H1 (cell line): Measurements from ENCODE around the gene ERC1. TPM values are rescaled to one million over a fixed set of nuclear protein-coding genes. Genes with fewer than 3 reads are reported as not detected.

Experiments
- CTCF ChIA-PET: fragments of 300-600 bp; sonication (Branson Sonifier 250); formaldehyde crosslinking; loops from one replicate; lab custom pipeline; 2021; ENCODE audit not compliant: partially characterized antibody; lab: Charles Lee
- POLR2A ChIA-PET: fragments of 300-600 bp; sonication (Branson Sonifier 250); formaldehyde crosslinking; loops from one replicate; lab custom pipeline; 2021; ENCODE audit warnings: inconsistent platforms; ENCODE audit not compliant: partially characterized antibody; lab: Charles Lee
- DNase-seq, 2 experiments: peaks; one replicate each; pipeline versions ENCODE4 v3.0.0 to v3.0.0-alpha.2; 2010 to 2022; ENCODE audit warnings: low spot score in 2 of 2, low read depth in 1 of 2, mixed read lengths in 1 of 2
- FAIRE-seq: peaks from 2 replicates; lab custom pipeline; 2011; peaks lifted over from hg19 to GRCh38; lab: Jason Lieb, UNC
- H2AFZ ChIP-seq: 2 replicates; pipeline ENCODE4 v1.8.1; 2012; ENCODE audit warnings: low read length, inconsistent platforms
- H2AK5ac ChIP-seq: 2 replicates; pipeline ENCODE4 v1.6.1; 2013; ENCODE audit warnings: low read depth, low read length
- H2BK120ac ChIP-seq: replicated peaks from 2 replicates; pipeline ENCODE3; 2013; ENCODE audit warnings: low read depth, low read length, inconsistent platforms
- H2BK12ac ChIP-seq: 2 replicates; pipeline ENCODE4 v1.6.1; 2013; ENCODE audit warnings: low read depth, low read length
- H2BK15ac ChIP-seq: 2 replicates; pipeline ENCODE4 v1.6.1; 2013; ENCODE audit warnings: low read length
- H2BK20ac ChIP-seq: 2 replicates; pipeline ENCODE4 v1.6.1; 2013; ENCODE audit warnings: low read length
- H2BK5ac ChIP-seq: 2 replicates; pipeline ENCODE4 v1.6.1; 2013; ENCODE audit warnings: low read depth, low read length
- H3K14ac ChIP-seq: 2 replicates; pipeline ENCODE4 v1.6.1; 2013; ENCODE audit warnings: inconsistent platforms; ENCODE audit not compliant: insufficient read length
- H3K18ac ChIP-seq: 2 replicates; pipeline ENCODE4 v1.6.1; 2013; ENCODE audit warnings: low read length; ENCODE audit errors: extremely low read depth
- H3K23ac ChIP-seq: 2 replicates; pipeline ENCODE4 v1.6.1; 2013; ENCODE audit warnings: inconsistent platforms; ENCODE audit not compliant: insufficient read length
- H3K23me2 ChIP-seq: 2 replicates; pipeline ENCODE4 v1.6.1; 2013; ENCODE audit warnings: low read depth, low read length
- H3K27ac ChIP-seq: 2 replicates; pipeline ENCODE4 v1.6.1; 2011; ENCODE audit warnings: low read depth, low read length, inconsistent platforms
- H3K27me3 ChIP-seq, 4 experiments: replicated peaks in 1 of 4; 1 replicate in 1 of 4; 2 replicates in 3 of 4; pipeline versions ENCODE4 v1.6.1 to v1.8.1; 2011 to 2013; ENCODE audit warnings: low read length in 3 of 4, mild to moderate bottlenecking in 3 of 4, inconsistent platforms in 2 of 4, mixed read lengths in 2 of 4, moderate library complexity in 1 of 4; ENCODE audit not compliant: control insufficient read depth in 3 of 4, insufficient read depth in 3 of 4; ENCODE audit errors: extremely low read depth in 1 of 4
- H3K36me3 ChIP-seq, 4 experiments: 2 replicates each; pipeline versions ENCODE4 v1.6.1 to v1.8.1; 2011 to 2013; ENCODE audit warnings: mild to moderate bottlenecking in 4 of 4, low read length in 3 of 4, moderate library complexity in 2 of 4, control low read depth in 1 of 4, inconsistent platforms in 1 of 4; ENCODE audit not compliant: insufficient read depth in 4 of 4, control insufficient read depth in 2 of 4
- H3K4ac ChIP-seq: replicated peaks from 2 replicates; pipeline ENCODE3; 2013; ENCODE audit warnings: low read length, low read depth, mixed read lengths, inconsistent platforms; ENCODE audit not compliant: insufficient read length
- H3K4me1 ChIP-seq, 4 experiments: replicated peaks in 1 of 4; 1 replicate in 1 of 4; 2 replicates in 3 of 4; pipeline versions ENCODE4 v1.6.1 to v1.8.1; 2011 to 2013; ENCODE audit warnings: low read length in 3 of 4, inconsistent platforms in 2 of 4, mixed read lengths in 1 of 4; ENCODE audit not compliant: insufficient read depth in 4 of 4, control insufficient read depth in 3 of 4
- H3K4me2 ChIP-seq, 2 experiments: 2 replicates each; pipeline versions ENCODE4 v1.6.1 to v1.8.1; 2011 to 2013; ENCODE audit warnings: low read depth in 2 of 2, low read length in 2 of 2, control low read depth in 1 of 2, inconsistent platforms in 1 of 2, mild to moderate bottlenecking in 1 of 2; ENCODE audit not compliant: insufficient read depth in 1 of 2
- H3K4me3 ChIP-seq, 4 experiments: fragments of 200-600, 300-600 bp in 1 of 4; sonication (generic), shearing (Covaris generic), sonication (Bioruptor Twin) in 1 of 4; 2 replicates each; pipeline versions ENCODE4 v1.5.1 to v1.8.1; 2011 to 2016; ENCODE audit warnings: low read length in 4 of 4, low read depth in 3 of 4, control low read depth in 2 of 4, inconsistent platforms in 2 of 4, mild to moderate bottlenecking in 2 of 4, mixed read lengths in 1 of 4, moderate library complexity in 1 of 4; ENCODE audit not compliant: insufficient read depth in 2 of 4; ENCODE audit errors: extremely low read depth in 1 of 4
- H3K56ac ChIP-seq: replicated peaks from 2 replicates; pipeline ENCODE3; 2013; ENCODE audit warnings: low read depth, mild to moderate bottlenecking, mixed read lengths, low read length, inconsistent platforms; ENCODE audit not compliant: insufficient read length
- H3K79me1 ChIP-seq: 2 replicates; pipeline ENCODE4 v1.6.1; 2013; ENCODE audit warnings: low read depth, low read length, control low read depth
- H3K79me2 ChIP-seq, 2 experiments: 2 replicates each; pipeline versions ENCODE4 v1.6.1 to v1.8.1; 2012 to 2013; ENCODE audit warnings: low read length in 2 of 2, mild to moderate bottlenecking in 2 of 2, inconsistent platforms in 1 of 2; ENCODE audit not compliant: insufficient read depth in 2 of 2, control insufficient read depth in 1 of 2
- H3K9ac ChIP-seq, 4 experiments: replicated peaks in 1 of 4; 1 replicate in 1 of 4; 2 replicates in 3 of 4; pipeline versions ENCODE4 v1.6.1 to v1.8.1; 2011 to 2013; ENCODE audit warnings: low read depth in 3 of 4, low read length in 3 of 4, control low read depth in 2 of 4, mild to moderate bottlenecking in 2 of 4, moderate library complexity in 2 of 4, inconsistent platforms in 1 of 4; ENCODE audit errors: extremely low read depth in 1 of 4
- H3K9me3 ChIP-seq, 2 experiments: 2 replicates each; pipeline versions ENCODE4 v1.6.1 to v1.8.1; 2012 to 2013; ENCODE audit warnings: mild to moderate bottlenecking in 2 of 2, moderate library complexity in 2 of 2, control low read depth in 1 of 2, inconsistent platforms in 1 of 2, low read depth in 1 of 2, low read length in 1 of 2, mixed read lengths in 1 of 2; ENCODE audit not compliant: insufficient read depth in 2 of 2
- H4K20me1 ChIP-seq, 2 experiments: replicated peaks in 1 of 2; 2 replicates each; pipeline versions ENCODE3 to v1.8.1; 2011 to 2013; ENCODE audit warnings: inconsistent platforms in 2 of 2, low read length in 2 of 2, mild to moderate bottlenecking in 1 of 2; ENCODE audit not compliant: insufficient read depth in 2 of 2, control insufficient read depth in 1 of 2
- H4K5ac ChIP-seq: 2 replicates; pipeline ENCODE4 v1.6.1; 2013; ENCODE audit warnings: low read length, low read depth, mixed read lengths, inconsistent platforms; ENCODE audit not compliant: insufficient read length
- H4K8ac ChIP-seq: 2 replicates; pipeline ENCODE4 v1.8.0; 2013; ENCODE audit warnings: mild to moderate bottlenecking, moderate library complexity, low read length, inconsistent platforms; ENCODE audit not compliant: insufficient read depth; ENCODE audit errors: extremely low read depth
- H4K91ac ChIP-seq: replicated peaks from 2 replicates; pipeline ENCODE3; 2013; ENCODE audit warnings: low read length, mixed read lengths, inconsistent platforms; ENCODE audit not compliant: insufficient read length
- BCL11A ChIP-seq, 2 experiments: IDR thresholded peaks; one replicate each; pipeline ENCODE4 v1.6.1; 2011; ENCODE audit warnings: low read depth in 2 of 2, low read length in 2 of 2, mild to moderate bottlenecking in 2 of 2
- BRCA1 ChIP-seq: IDR thresholded peaks from 2 replicates; pipeline ENCODE4 v1.6.1; 2012; ENCODE audit warnings: low read depth, low read length, improper control_type of control experiment
- CHD1 ChIP-seq: IDR thresholded peaks from 2 replicates; pipeline ENCODE4 v1.6.1; 2012; ENCODE audit warnings: low read depth, low read length, improper control_type of control experiment
- CTBP2 ChIP-seq: IDR thresholded peaks from 2 replicates; pipeline ENCODE4 v1.7.0; 2011; ENCODE audit warnings: borderline replicate concordance, mild to moderate bottlenecking, moderate library complexity, mixed read lengths, low read length; ENCODE audit not compliant: insufficient read depth, insufficient read length
- HDAC2 ChIP-seq, 2 experiments: fragments of 300-600 bp in 1 of 2; sonication (generic) in 1 of 2; IDR thresholded peaks; 2 replicates each; pipeline ENCODE4 v1.6.1; 2011 to 2012; ENCODE audit warnings: low read depth in 2 of 2, low read length in 2 of 2, mild to moderate bottlenecking in 2 of 2, moderate library complexity in 2 of 2, borderline replicate concordance in 1 of 2, inconsistent platforms in 1 of 2
- JUN ChIP-seq: IDR thresholded peaks from 2 replicates; pipeline ENCODE4 v1.6.1; 2011; ENCODE audit warnings: low read depth, mild to moderate bottlenecking, improper control_type of control experiment, low read length
- JUND ChIP-seq: IDR thresholded peaks from 2 replicates; pipeline ENCODE4 v1.6.1; 2011; ENCODE audit warnings: mild to moderate bottlenecking, improper control_type of control experiment, low read length
- KDM1A ChIP-seq: fragments of 200-600, 300-600 bp; sonication (generic); IDR thresholded peaks from 2 replicates; pipeline ENCODE4 v1.7.1; 2016; ENCODE audit warnings: mild to moderate bottlenecking, low read length, borderline replicate concordance
- NANOG ChIP-seq: IDR thresholded peaks from 2 replicates; pipeline ENCODE4 v1.6.1; 2011; ENCODE audit warnings: low read length, low read depth, mild to moderate bottlenecking, inconsistent platforms; ENCODE audit not compliant: insufficient read depth, poor library complexity, severe bottlenecking
- POLR2A ChIP-seq, 2 experiments: IDR thresholded peaks; 1 replicate in 1 of 2; 2 replicates in 1 of 2; pipeline ENCODE4 v1.6.1; 2011; ENCODE audit warnings: low read depth in 2 of 2, low read length in 2 of 2, mild to moderate bottlenecking in 2 of 2; ENCODE audit errors: control extremely low read depth in 1 of 2
- SAP30 ChIP-seq: fragments of 300-600 bp; sonication (generic); IDR thresholded peaks from 2 replicates; pipeline ENCODE4 v1.7.1; 2012; ENCODE audit warnings: low read length, moderate library complexity, mild to moderate bottlenecking, inconsistent platforms; ENCODE audit not compliant: insufficient read depth, insufficient replicate concordance
- SP1 ChIP-seq: IDR thresholded peaks from 2 replicates; pipeline ENCODE4 v1.6.1; 2011; ENCODE audit warnings: low read depth, low read length
- SRF ChIP-seq: IDR thresholded peaks from 2 replicates; pipeline ENCODE4 v1.6.1; 2011; ENCODE audit warnings: mild to moderate bottlenecking, low read depth, low read length, moderate library complexity
- TAF1 ChIP-seq: IDR thresholded peaks from 2 replicates; pipeline ENCODE4 v1.6.1; 2011; ENCODE audit warnings: mild to moderate bottlenecking, low read depth, low read length
- TCF12 ChIP-seq: IDR thresholded peaks from 2 replicates; pipeline ENCODE4 v1.6.1; 2011; ENCODE audit warnings: low read depth, mild to moderate bottlenecking, low read length
- WGBS, 2 experiments: shearing (Covaris generic) in 1 of 2; methylation state at CpG; one replicate each; pipeline versions ENCODE4 v1.1.6 to v1.1.7; 2013 to 2015; ENCODE audit warnings: low lambda C conversion rate in 2 of 2, mixed read lengths in 2 of 2, inconsistent platforms in 1 of 2, low coverage in 1 of 2, missing lambda C conversion rate in 1 of 2; ENCODE audit not compliant: insufficient replicate concordance in 2 of 2, insufficient coverage in 1 of 2, insufficient read length in 1 of 2; ENCODE audit errors: extremely low coverage in 1 of 2, missing lambda C conversion rate in 1 of 2; 5-methylcytosine and 5-hydroxymethylcytosine counted together
- polyA plus RNA-seq, 7 experiments: library from polyadenylated mRNA; depleted of rRNA in 3 of 7; stranded (reverse) in 5 of 7; unstranded in 2 of 7; fragments of >200 nt in 5 of 7; fragments of 200-250 nt in 2 of 7; gene quantifications; 1 replicate in 5 of 7; 2 replicates in 1 of 7; 4 replicates in 1 of 7; pipeline versions ENCODE4 v1.2.1 to v1.2.3, GENCODE V29; 2011 to 2013; ENCODE audit warnings: missing spikeins in 2 of 7, mixed read lengths in 2 of 7
- total RNA-seq: library from RNA; stranded (reverse); fragmentation: NEBNext Ultra II Directional; extraction: Animal tissue kit (Norgen Biotek cat#: 25700); gene quantifications from 2 replicates; pipeline ENCODE4 v1.2.1, GENCODE V29; 2021

The ERC1 gene
- total and polyA plus RNA-seq, 2 of the 8 experiments (the other 6 are each of a cell fraction or from before 2014, with no cell fraction given), result 7.8 to 45.7 TPM

DNA sequence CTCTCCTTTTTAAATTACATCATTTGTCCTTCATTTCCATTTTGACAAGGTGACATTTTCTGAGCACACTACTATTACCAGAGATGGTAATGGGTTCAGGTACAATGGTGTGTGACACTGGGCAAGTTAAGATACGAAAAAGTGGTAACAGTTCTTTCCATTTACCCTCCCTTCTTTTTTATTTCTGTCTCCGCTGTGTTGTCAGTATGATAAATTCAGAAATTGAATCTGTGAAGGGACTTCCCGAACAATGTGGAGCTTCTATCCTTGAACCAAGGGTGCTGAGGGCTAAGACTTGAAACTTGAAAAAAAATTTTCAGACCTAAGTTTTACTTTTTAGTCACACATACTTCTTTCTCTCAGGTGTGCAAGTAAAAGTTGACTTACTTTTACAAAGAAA, 103.7 kb downstream of the ERC1 start:
- H4K5ac ChIP-seq, result no peak overlapping the region
- no peak overlapping the region for H3K23ac ChIP-seq
- no peaks in the 10 kb centered on the region; the same call in none of the 2 replicates for H3K79me1 ChIP-seq
- FAIRE-seq (no peak), DNase-seq (no peak)
- no peaks in the 10 kb centered on the region for H3K36me3 ChIP-seq
- no peak overlapping the region for H3K4me3 ChIP-seq
- no peaks in the 10 kb centered on the region for H3K4me1 ChIP-seq
- no peak overlapping the region for H3K18ac ChIP-seq
- no peak overlapping the region for H2AK5ac ChIP-seq
- 92% methylated on average over 3 of the region's 3 CpGs; no CpG with 5 or more reads in 1 of the 2 experiments for WGBS, 2 experiments
- H3K9me3 ChIP-seq, result no peaks in the 10 kb centered on the region
- H2AFZ ChIP-seq, result no peak overlapping the region
- no peak overlapping the region for H3K4me2 ChIP-seq
- H2BK120ac ChIP-seq, result no peak overlapping the region
- peaks cover 0 to 39% of the 10 kb centered on the region in 2 experiments; a peak in 2 of 4 replicates for H3K79me2 ChIP-seq
- no peak overlapping the region for H2BK5ac ChIP-seq
- ChIA-PET CTCF (interaction anchor here (0.7 kb wide), 1 partner anchor 1656 kb away, joined by 3 read pairs; no protein-coding TSS in a partner anchor), POLR2A (no interaction called here)
- no peaks in the 10 kb centered on the region for H3K27me3 ChIP-seq
- no peaks in the 10 kb centered on the region for H3K23me2 ChIP-seq
- no peak overlapping the region for H2BK20ac ChIP-seq
- no peak overlapping the region for H2BK15ac ChIP-seq
- no peak overlapping the region for H4K91ac ChIP-seq
- H4K8ac ChIP-seq, result no peak overlapping the region
- H2BK12ac ChIP-seq, result no peak overlapping the region
- H3K4ac ChIP-seq, result no peak overlapping the region
- H3K27ac ChIP-seq, result no peak overlapping the region
- no peak overlapping the region for H3K9ac ChIP-seq
- H3K14ac ChIP-seq, result no peak overlapping the region
- peaks cover 0 to 2% of the 10 kb centered on the region in 2 experiments for H4K20me1 ChIP-seq
- no peak overlapping the region for H3K56ac ChIP-seq
- no peak for TF ChIP-seq NANOG
- TF ChIP-seq JUN, result no peak
- TF ChIP-seq CHD1, result no peak
- TF ChIP-seq POLR2A (IDR thresholded peaks at IDR 0.05; ENCODE audit: control extremely low read depth in 1 of 2, low read depth in 2 of 2, low read length in 2 of 2), result no peak
- no peak for TF ChIP-seq SRF
- TF ChIP-seq BRCA1, result no peak
- no peak for TF ChIP-seq HDAC2 (IDR thresholded peaks at IDR 0.05; ENCODE audit: borderline replicate concordance in 1 of 2, low read depth in 2 of 2, low read length in 2 of 2)
- no peak for TF ChIP-seq SAP30
- TF ChIP-seq KDM1A, result no peak
- TF ChIP-seq BCL11A (IDR thresholded peaks at IDR 0.05; ENCODE audit: low read depth in 2 of 2, low read length in 2 of 2), result no peak
- no peak for TF ChIP-seq JUND
- no peak for TF ChIP-seq TAF1
- no peak for TF ChIP-seq SP1
- no peak for TF ChIP-seq TCF12
- TF ChIP-seq CTBP2, result no peak
